SKM-1 treated with dmso at 0.1 percent for 144 hours (cell line): Measurements from ENCODE around the gene KDM5A.
"Not testable (repeated sequence)": the region's sequence is repeated elsewhere in the genome, so short reads cannot be mapped to it uniquely, and the experiment has no call there.

Experiments used
- DNase-seq: peaks from one replicate; lab custom pipeline; 2025; ENCODE audit not compliant: unreplicated experiment; lab: John Stamatoyannopoulos, UW

KDM5A gene

DNA sequence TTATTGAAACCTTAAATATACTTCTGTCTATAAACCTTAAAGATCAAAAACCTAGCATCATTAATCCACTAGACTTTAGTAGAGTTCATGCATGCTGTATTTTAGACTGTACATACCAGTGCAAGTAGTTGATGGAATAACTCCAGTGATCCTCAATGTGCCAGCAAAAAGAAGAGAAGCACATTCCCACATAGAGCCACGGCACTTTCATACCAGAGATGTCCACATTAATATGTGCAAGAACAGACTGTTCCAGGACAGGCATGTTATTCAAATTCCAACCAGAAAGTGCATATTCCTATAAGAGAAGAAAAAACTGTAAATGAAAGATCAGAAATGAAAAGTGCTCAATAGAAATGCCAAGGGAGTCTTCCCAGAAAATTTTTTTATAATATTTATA, 55.0 kb downstream of the KDM5A start:
- DNase-seq, result no peak

DNA sequence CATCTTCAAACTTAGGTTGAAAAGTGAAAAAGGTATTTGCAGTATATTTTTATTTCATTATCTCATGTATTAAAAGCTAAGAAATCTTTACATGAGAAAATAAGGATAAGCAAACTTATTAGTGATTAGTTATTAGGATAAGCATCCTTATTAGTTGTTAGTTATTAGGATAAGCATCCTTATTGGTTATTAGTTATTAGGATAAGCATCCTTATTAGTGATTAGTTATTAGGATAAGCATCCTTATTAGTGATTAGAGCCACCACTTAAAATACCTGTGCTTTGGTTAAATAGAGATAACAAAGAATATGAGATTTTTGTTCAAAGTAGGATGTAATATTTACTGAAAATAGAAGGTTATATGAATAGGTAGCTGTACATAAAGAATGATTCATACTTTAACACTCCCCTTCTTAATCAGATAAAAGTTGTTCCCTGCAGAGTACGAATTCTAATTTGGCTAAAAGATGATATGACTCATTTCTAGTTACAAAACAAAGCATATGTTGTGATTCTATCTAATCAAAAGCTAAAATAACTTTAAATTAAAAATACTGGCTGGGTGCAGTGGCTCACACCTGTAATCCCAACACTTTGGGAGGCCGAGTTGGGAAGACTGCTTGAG, 56.4 kb downstream of the KDM5A start:
- no peak for DNase-seq

DNA sequence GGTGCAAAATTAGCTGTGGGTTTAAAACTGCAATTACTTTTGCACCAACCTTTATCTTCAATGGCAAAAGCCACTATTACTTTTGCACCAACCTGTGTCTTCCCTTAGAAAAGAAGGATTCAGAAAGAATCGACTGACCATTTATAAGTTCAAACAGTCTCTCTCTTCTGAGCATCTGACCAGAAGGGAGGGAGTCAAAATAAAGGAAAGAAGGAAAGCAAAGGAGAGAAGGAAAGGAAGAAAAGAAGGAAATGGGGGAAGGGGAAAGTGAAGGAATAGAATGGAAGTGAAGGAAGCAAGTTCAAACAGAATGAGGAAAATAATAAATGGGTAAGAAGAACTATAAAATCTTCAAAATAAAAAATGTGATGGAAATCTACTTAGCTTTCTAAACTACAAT, 57.8 kb downstream of the KDM5A start:
- no peak for DNase-seq

DNA sequence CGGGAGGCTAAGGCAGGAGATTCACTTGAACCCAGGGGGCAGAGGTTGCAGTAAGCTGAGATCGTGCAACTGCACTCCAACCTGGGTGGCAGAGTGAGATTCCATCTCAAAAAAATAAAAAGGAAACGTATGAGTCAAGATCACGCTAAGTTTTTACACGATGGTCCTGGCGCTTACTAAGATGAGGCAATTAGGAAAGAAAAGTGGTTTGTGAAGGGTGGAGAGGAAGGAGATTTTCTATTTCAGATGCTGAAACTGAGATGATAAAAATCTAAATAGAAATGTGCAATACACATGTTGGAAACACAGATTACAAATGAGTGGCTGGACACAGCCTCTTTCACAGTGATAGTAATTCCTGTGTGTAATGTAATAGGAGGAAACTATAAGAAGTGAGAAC, 63.2 kb downstream of the KDM5A start:
- DNase-seq, result no peak

DNA sequence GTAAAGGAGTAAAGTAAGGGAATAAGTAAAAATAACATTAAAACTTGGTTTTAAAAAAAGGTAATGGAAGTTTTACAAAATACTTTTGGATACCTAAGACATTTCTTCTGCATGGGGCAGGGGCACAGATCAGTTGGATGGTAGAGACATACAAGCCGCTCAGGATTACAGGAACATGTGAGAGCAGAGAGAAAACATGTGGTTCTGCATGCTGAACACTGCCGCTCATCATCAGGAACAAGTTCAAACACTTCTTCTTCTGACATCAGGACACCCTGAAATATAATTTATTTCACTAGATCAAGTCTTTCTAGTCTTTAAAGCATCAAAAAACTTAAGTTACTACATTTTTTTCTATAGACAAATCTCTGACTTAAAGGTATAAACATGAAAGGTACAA, 65.6 kb downstream of the KDM5A start:
- no peak for DNase-seq

DNA sequence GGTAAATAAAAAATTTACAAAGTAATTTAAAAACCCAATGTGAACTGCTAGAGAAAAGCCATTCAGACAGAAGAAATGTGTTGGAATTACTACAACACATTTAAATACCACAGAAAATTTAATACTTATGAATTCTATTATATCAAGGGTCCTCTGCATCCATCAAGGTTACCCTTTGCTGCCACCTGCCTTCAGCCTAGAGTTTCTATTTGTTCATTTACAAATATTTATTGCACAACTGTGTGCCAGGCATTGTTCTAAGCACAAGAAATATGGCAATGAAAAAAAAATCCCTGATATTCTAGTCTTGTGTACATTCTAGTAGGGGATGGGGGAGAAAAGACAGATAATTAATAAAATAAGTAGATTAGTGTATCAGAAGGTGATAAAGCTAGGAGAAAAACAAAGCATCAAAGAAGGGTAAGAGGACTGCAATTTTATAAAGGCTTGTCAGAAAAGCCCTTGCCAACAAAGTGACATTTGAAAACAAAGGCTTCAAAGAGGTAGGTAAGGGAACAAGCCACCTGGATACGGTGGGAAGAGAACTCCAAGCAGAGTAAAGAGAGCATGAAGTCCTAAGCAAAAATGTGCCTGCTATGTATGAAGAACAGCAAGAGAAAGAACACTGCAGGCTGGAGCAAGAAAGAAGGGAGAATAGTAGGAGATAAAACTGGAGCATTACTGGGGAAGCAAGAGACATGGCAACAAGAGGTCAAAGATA, 67.4 kb downstream of the KDM5A start:
- no peak for DNase-seq

DNA sequence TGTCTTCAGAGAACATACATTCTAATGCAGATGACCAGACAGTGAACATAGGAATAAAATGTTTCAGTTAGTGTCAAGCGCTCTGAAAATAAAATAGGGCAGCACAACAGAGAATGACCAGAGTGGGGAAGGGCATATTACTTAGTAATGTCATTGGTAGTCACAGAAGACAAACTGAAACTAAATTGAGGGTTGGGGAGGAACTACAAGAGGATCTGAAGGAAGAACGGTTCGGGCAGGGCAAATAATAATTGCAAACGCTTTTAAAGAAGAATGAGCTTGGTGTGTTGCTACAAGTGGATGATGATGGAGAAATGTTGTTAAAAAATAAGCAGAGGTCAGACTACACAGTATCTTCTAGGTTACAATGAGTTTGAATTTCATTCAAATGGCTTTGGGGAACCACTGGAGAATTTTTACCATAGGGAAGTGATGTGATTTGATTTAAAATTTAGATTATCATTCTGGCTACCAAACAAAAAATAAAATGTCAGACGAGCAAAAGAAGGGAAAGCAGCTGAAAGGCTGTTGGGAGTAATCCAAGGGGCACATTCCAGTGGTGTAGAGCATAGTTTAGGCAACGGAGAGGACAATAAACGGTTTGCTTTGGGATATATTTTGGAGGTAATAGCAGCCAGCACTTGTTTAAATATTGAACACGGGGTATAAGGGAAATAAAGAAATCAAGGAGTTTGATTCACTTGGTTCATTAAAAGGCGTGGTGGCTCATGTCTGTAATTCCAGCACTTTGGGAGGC, 70.2 kb downstream of the KDM5A start:
- DNase-seq, result no peak

DNA sequence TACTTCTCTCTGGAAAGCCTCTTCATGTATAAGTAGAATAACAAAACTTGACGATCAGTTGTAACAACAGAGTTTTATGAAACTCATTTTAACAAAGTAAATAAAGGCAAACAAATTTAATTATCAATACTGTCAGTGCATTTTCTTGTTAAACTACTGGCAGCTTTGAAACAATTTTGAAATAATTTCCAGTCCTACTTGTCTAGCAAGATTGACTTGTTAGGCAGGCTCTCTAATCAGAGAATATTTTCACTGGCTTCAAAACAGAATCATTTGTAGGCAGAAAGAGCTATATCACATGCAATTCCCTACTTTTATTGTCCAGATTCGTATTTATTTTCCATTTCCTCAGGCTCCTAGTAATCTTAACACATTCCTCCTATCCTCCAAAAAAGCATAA, 80.6 kb downstream of the KDM5A start:
- no peak for DNase-seq

DNA sequence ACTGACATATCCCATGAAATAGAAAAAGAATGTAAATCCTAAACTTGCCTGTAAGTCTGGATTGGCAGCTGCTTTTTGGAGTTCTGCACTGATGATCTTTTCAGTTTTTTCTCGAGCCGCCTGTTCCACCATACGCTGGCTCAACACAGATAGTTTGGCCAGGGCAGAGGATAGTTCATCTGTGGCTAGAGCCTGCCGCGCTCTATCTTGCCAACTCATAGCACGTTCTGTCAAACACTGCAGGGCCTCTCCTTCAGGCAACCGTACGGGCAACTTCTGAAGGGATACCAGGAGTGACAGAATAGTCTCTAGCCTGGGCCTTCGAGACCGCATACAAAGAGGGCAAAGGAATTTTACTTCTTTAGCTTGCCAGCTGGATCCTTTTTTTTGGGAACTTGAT, 81.7 kb downstream of the KDM5A start:
- no peak for DNase-seq

DNA sequence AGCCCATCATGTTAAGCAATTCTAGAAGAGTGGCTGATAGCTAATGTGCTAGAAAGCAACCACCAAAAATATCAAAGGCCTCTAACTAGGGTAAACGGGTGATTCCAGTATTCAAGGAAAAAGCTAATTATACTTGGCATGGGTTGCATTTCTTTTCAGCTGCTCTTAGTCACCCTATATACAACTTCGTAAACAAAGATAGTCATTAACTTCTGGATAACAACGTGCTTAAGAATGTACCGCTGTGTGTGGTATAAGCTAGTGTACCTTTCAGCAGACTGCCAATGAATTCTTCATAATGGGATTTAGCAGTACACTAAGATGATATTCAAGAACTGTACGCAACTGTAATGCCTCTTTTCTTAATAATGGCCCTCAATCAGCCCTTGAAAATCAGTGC, 84.3 kb downstream of the KDM5A start:
- no peak for DNase-seq

DNA sequence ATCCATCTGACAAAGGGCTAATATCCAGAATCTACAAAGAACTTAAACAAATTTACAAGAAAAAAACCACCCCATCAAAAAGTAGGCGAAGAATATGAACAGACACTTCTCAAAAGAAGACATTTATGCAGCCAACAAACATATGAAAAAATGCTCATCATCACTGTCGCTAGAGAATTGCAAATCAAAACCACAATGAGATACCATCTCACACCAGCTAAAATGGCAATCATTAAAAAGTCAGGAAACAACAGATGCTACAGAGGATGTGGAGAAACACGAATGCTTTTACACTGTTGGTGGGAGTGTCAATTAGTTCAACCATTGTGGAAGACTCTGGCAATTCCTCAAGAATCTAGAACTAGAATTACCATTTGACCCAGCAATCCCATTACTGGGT, 86.4 kb downstream of the KDM5A start:
- not testable (repeated sequence) for DNase-seq

DNA sequence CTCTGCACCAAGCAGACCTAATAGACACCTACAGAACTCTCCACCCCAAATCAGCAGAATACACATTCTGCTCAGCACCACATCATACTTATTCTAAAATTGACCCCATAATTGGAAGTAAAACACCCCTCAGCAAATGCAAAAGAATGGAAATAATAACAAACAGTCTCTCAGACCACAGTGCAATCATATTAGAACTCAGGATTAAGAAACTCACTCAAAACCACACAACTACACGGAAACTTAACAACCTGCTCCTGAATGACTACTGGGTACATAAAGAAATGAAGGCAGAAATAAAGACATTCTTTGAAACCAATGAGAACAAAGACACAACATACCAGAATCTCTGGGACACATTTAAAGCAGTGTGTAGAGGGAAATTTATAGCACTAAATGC, 89.0 kb downstream of the KDM5A start:
- not testable (repeated sequence) for DNase-seq

DNA sequence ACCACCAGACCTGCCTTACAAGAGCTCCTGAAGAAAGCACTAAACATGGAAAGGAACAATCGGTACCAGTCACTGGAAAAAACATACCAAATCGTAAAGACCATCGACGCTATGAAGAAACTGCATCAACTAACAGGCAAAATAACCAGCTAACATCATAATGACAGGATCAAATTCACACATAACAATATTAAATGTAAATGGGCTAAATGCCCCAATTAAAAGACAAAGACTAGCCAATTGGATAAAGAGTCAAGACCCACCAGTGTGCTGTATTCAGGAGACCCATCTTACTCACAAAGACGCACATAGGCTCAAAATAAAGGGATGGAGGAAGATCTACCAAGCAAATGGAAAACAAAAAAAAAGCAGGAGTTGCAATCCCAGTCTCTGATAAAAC, 89.6 kb downstream of the KDM5A start:
- not testable (repeated sequence) for DNase-seq

DNA sequence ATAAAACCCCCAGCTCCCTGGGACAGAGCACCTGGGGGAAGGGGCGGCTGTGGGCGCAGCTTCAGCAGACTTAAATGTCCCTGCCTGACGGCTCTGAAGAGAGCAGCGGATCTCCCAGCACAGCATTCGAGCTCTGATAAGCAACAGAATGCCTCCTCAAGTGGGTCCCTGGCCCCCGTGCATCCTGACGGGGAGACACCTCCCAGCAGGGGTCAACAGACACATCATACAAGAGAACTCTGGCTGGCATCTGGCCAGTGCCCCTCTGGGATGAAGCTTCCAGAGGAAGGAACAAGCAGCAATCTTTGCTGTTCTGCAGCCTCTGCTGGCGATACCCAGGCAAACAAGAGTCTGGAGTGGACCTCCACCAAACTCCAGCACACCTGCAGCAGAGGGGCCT, 91.1 kb downstream of the KDM5A start:
- not testable (repeated sequence) for DNase-seq

DNA sequence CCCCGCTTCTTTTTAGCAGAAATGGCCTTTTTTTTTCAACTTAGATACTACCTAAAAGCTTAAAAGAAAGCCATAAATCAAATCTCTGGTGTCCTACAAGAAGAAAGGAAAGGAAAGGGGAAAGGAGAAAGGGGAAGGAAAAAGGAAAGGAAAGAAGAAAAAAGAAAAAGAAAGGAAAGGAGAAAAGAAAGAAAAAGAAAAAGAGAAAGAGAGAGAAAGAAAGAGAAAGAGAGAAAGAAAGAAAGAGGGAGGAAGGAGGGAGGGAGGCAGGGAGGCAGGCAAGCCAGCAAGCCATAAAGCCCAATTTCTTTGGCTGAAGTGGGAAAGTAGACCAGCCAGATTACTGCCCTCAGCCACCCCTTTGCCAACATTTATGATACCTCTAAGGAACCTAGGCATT, 94.0 kb downstream of the KDM5A start:
- no peak for DNase-seq

DNA sequence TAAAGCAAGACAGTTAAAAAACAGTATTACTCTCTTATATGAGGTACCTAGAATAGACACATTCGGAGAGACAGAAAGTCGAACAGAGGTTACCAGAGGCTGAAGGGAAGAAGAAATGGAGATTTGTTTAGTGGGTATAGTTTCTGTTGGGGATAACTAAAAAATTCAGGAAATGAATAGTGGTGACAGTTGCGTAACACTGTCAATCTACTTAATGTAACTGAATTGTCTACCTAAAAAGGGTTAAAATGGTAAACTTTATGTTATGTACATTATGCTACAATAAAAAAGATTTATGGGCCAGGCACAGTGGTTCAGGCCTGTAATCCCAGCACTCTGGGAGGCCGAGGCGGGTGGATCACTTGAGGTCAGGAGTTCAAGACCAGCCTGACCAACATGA, 95.9 kb downstream of the KDM5A start:
- no peak for DNase-seq

DNA sequence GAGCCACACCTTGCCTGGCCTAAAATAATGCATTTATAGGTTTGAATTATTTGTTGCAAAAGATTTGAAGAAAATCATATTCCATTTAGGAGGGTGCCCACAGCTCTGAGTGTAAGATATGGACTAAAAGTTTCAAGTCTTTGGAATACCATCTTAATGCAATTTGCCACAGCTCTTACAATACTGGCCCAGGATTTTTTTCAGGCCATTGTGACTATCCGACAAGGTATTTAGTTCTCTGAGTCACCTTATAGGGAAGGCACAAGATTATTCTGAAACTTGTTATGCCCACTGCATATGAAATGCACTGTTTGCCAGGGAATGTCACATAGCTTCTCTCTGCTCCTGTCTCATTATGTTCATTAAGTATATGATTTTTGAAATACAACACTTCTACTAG, 96.9 kb downstream of the KDM5A start:
- no peak for DNase-seq

DNA sequence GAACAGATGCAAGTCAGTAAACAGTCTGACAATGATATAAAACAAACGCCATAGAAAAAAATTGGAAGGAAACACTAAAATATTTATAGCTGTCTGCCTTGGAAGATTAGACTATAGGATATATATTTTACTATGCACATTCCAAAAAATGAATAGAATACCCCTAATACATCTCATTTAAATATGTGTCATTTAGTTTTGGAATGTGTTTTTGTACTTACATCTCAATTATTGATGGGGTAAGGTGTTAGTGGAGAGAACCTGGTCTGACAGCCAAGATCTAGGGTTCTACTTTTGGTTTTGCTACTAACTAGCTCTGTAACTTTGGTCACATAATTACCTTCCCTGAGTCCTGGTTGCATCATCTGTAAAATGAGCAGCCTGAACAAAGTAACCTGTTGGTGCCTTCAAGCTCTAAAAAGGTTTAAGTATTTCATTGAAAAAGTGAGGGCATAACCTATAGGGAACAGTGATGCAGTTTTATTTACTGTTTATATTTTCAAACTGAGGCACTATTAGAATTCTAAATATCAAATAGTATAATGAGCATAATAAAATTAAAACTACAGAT, 97.9 kb downstream of the KDM5A start:
- no peak for DNase-seq

DNA sequence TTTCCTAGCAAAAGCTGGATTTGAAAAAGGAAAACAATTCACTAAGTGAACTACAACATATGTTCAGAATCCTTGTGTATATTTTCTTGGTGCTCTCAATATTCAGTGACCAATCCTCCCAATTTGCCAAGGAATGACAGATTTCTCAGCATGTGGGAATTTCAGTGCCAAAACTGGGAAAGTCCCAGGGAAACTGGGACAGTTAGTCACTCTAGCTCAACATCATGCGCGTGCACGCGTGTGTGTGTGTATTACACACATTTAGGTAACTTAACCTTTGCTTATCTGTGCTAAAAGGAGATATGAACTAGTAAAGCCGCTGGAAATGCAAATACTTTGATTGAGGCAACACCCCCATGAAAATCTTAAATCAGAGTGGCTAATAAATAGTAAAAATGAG, 100.4 kb downstream of the KDM5A start:
- no peak for DNase-seq

DNA sequence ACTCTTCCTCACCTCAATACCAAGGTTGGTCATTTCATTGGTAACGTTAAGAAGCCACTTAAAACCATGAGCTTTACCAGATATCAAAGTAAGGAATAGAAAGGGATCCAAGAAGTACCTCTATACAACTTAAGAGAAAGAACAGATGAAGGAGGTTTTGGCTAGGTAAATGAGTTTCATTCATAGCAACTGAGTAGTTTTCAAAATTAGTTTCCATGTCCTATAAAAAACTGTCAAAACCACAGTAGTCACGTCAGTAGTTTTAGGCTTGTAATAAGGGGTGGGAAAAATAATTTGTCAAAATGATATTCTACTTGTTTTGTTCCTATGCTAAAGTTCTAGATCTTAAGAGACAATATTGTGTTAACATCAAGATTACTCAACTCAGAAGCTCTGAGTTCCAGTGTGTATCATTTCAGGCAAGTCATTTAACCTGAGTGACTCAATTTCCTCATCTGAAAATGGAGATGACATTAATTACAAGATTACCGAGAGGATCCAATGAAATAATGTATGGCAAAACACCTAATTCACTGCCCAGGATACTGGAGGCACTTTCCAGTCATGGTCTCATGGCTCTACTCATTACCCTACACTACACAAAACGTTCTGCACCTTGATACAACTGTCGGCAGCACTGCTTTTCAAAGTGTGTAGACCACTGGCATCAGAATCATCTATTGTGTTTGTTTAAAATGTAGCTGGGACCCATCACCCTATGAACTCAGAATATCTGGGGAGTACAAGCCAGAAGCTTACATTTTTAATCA, 102.4 kb downstream of the KDM5A start:
- no peak for DNase-seq

DNA sequence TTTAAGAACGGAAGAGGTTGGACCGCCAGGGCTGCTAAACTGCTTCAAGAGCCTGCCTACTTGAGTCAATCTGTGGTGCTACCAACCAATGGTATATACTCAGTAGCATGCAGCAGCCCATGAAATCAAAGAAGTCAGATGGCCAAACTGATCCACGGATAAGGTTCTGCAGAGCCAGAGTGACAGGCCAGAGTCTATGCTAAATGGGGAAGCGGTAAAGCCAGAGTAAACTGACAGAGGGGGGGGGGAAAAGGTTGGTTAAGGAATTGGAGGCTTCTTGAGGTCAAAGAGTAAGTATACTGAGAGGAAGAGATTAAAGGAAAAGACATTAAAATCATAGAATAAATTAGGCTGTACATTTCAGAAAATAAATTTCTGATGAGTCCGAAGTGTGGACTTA, 111.1 kb downstream of the KDM5A start:
- no peak for DNase-seq
